BLaER1 treated with 17β-estradiol and CSF1 and Interleukin-3, amounts not matched to agents 10 nM and 100 nM (cell line): ENCODE data around the gene MBL2.

Source experiments
- H3K27ac ChIP-seq, 11 experiments: shearing (Covaris generic); formaldehyde crosslinking; 2 replicates each; pipeline ENCODE4 v1.8.1; 2022
- H3K27me3 ChIP-seq, 11 experiments: shearing (Covaris generic); formaldehyde crosslinking; 2 replicates each; pipeline ENCODE4 v1.8.1; 2022
- H3K36me3 ChIP-seq, 11 experiments: shearing (Covaris generic); formaldehyde crosslinking; 2 replicates each; pipeline ENCODE4 v1.8.1; 2022
- H3K4me1 ChIP-seq, 10 experiments: shearing (Covaris generic); formaldehyde crosslinking; 2 replicates each; pipeline ENCODE4 v1.8.1; 2022
- H3K4me2 ChIP-seq, 11 experiments: shearing (Covaris generic); formaldehyde crosslinking; 2 replicates each; pipeline ENCODE4 v1.8.1; 2022
- H3K4me3 ChIP-seq, 10 experiments: shearing (Covaris generic); formaldehyde crosslinking; 2 replicates each; pipeline ENCODE4 v1.8.1; 2022
- H3K9ac ChIP-seq, 11 experiments: shearing (Covaris generic); formaldehyde crosslinking; 2 replicates each; pipeline ENCODE4 v1.8.1; 2022
- H3K9me3 ChIP-seq, 11 experiments: shearing (Covaris generic); formaldehyde crosslinking; replicated peaks in 1 of 11; 2 replicates each; pipeline ENCODE4 v1.8.1; 2022
- H4K20me1 ChIP-seq, 11 experiments: shearing (Covaris generic); formaldehyde crosslinking; 2 replicates each; pipeline ENCODE4 v1.8.1; 2022
- Cebpa-rat ChIP-seq, 11 experiments: shearing (Covaris generic); IDR thresholded peaks; 2 replicates each; pipeline ENCODE4 v1.8.1; 2022

MBL2 gene

DNA sequence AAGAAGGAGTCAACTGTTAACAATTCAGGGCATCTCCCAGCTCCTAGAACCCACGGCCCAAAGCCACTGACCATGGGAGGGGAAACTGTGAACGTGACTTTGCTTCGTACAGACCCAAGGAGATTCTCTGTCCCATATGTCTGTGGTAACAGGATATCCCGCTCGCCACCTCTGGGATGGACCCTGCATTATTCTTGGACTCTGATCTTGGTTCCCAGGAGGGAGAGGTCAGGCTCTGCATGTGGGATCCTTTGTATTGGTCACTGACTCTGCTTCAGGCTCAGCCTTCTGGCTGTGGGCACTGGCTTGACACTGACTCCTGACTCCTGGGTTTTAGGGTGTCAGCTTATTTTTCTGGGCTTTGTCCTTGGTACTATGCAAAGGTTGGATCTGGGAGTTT lies 13.5 kb upstream of the MBL2 start:
- Histone ChIP-seq H3K4me2 (no peak overlapping the region), H3K9me3 (no peaks in the 10 kb centered on the region), H3K27me3 (no peaks in the 10 kb centered on the region), H3K4me1 (peaks cover 0 to 8% (median 2%) of the 10 kb centered on the region in 10 experiments; a peak in 5 of 20 replicates), H4K20me1 (no peaks in the 10 kb centered on the region), H3K4me3 (no peak overlapping the region), H3K27ac (no peak overlapping the region), H3K9ac (no peak overlapping the region), H3K36me3 (no peaks in the 10 kb centered on the region)
- TF ChIP-seq Cebpa-rat (IDR thresholded peaks at IDR 0.05), result no peak

DNA sequence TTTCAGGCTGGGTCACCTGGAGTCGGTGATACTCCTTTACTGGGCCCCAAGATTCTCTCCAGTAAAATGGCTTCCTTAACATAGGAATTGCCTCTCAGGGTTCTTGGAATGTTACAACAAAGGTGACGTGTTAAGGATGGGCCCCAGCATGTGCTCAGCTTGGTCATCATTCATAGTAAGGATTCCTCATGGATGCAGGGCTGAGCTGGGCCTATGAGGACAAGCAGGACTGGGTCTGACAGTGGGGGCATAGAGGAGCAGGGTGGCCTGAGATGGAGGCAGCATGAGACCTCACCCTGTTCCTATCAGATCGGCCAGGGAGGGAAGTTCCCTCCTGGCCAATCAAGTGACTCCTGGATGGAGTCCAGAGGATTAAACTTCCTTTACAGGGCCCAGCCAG lies 12.8 kb upstream of the MBL2 start:
- no peak overlapping the region for H3K9ac ChIP-seq
- TF ChIP-seq Cebpa-rat (IDR thresholded peaks at IDR 0.05), result no peak
- no peaks in the 10 kb centered on the region for H4K20me1 ChIP-seq
- no peak overlapping the region for H3K4me3 ChIP-seq
- H3K27ac ChIP-seq, result no peak overlapping the region
- peaks cover 0 to 8% (median 2%) of the 10 kb centered on the region in 10 experiments; a peak in 5 of 20 replicates for H3K4me1 ChIP-seq
- no peaks in the 10 kb centered on the region for H3K36me3 ChIP-seq
- no peak overlapping the region for H3K4me2 ChIP-seq
- no peaks in the 10 kb centered on the region for H3K27me3 ChIP-seq
- H3K9me3 ChIP-seq, result no peaks in the 10 kb centered on the region

DNA sequence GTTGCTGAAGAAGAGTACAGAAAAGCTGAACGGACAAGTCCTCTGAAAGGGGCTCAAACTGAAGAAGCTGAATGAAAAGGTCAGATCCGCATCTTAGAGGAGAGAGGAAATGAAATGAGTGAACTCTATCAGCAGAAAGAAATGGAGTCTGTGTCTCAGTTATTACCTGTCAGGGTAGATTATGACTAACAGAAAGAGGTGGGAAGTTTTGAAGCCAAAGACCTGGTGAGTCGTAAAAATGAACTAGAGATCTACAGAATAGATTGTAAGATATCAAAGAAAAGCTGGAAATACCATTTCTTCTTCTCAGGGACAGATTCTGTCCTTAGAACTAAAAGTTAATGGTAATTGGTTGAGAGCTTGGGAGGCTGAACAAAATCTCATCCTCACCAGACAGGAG lies 11.1 kb upstream of the MBL2 start:
- Histone ChIP-seq H3K9me3 (0 out of 22 replicates have a peak, but pooled peaks cover 0 to 2% (median 0%) of the 10 kb centered on the region in 11 experiments), H3K36me3 (no peaks in the 10 kb centered on the region), H4K20me1 (no peaks in the 10 kb centered on the region; a peak in 1 of 22 replicates), H3K4me3 (no peak overlapping the region), H3K4me1 (peaks cover 0 to 8% (median 2%) of the 10 kb centered on the region in 10 experiments; a peak in 5 of 20 replicates), H3K4me2 (no peak overlapping the region), H3K27ac (no peak overlapping the region), H3K27me3 (no peaks in the 10 kb centered on the region), H3K9ac (no peak overlapping the region)
- no peak for TF ChIP-seq Cebpa-rat (IDR thresholded peaks at IDR 0.05)

DNA sequence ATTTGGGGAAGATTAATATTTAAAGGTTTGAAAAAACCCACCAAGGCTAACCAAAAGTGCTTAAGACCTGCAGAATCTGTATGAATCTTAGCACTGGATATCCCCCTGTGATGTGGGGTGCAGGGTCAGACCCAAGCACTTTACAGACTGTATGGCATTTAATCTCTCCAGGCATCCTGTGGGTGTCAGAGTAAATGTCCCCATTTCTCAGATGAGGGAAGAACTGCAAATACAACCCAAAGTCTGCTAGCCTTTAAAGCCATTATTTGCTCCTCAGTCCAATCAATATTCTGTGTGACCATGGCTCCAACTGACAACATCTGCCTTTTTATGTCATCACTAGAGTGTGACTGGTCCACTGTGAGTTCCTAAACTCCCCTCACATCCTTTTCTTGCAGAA lies 10.0 kb upstream of the MBL2 start:
- Histone ChIP-seq H3K36me3 (no peaks in the 10 kb centered on the region), H4K20me1 (no peaks in the 10 kb centered on the region; a peak in 1 of 22 replicates), H3K27ac (no peak overlapping the region), H3K9ac (no peak overlapping the region), H3K4me2 (peak overlapping the region in 2 of 11 experiments; percentile 5 to 9; a peak in 2 of 22 replicates), H3K27me3 (no peaks in the 10 kb centered on the region), H3K9me3 (peaks cover 0 to 7% (median 0%) of the 10 kb centered on the region in 11 experiments; a peak in 1 of 22 replicates), H3K4me1 (peaks cover 0 to 8% (median 2%) of the 10 kb centered on the region in 10 experiments; a peak in 5 of 20 replicates), H3K4me3 (no peak overlapping the region)
- no peak for TF ChIP-seq Cebpa-rat (IDR thresholded peaks at IDR 0.05)

DNA sequence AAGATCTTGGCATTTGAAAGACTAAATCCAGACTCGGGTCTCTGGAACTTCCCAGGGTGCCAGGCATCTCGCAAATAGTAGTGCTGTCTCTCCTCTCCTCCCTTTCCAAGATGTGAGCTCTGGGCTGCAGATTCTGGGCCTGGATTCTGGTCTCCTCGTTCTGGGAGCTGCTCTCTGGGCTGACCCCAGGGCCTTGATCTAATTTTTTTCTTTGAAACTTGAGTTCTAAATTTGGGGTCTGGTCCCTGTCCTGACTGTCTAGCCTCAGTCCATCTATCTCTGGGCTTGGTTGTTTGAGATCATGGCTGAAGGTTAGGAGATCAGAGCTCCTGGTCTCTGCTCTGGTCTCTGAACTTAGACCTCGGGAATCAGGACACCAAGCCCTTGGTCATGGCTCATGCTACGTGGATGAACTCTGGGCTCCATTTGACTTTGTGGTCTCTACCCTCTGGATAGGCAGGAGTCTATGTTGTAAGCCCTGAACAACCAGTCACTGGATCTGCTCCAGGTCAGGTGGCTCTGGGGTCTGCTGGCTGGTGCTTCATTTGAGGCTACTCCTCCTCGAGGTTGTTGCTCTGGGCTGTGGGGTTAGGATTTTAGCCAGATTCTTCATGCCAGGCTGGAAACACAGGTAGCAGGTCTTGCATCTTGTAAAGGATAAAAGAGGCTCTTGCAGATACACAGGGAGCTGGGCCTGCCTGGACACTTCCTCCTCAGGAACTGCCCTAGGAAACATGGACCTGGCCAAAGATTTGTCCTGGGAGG lies 8.0 kb upstream of the MBL2 start:
- 0 out of 22 replicates have a peak overlapping the region, but pooled peaks of 1 of the 11 experiments have one; percentile 9 for H3K9ac ChIP-seq
- no peaks in the 10 kb centered on the region; a peak in 1 of 22 replicates for H4K20me1 ChIP-seq
- H3K9me3 ChIP-seq, result peaks cover 0 to 13% (median 0%) of the 10 kb centered on the region in 11 experiments; a peak in 1 of 22 replicates
- H3K4me1 ChIP-seq, result peaks cover 0 to 8% (median 2%) of the 10 kb centered on the region in 10 experiments; a peak in 5 of 20 replicates
- H3K36me3 ChIP-seq, result no peaks in the 10 kb centered on the region
- H3K27ac ChIP-seq, result no peak overlapping the region
- TF ChIP-seq Cebpa-rat (IDR thresholded peaks at IDR 0.05), result no peak
- H3K4me3 ChIP-seq, result no peak overlapping the region
- no peaks in the 10 kb centered on the region for H3K27me3 ChIP-seq
- no peak overlapping the region for H3K4me2 ChIP-seq

DNA sequence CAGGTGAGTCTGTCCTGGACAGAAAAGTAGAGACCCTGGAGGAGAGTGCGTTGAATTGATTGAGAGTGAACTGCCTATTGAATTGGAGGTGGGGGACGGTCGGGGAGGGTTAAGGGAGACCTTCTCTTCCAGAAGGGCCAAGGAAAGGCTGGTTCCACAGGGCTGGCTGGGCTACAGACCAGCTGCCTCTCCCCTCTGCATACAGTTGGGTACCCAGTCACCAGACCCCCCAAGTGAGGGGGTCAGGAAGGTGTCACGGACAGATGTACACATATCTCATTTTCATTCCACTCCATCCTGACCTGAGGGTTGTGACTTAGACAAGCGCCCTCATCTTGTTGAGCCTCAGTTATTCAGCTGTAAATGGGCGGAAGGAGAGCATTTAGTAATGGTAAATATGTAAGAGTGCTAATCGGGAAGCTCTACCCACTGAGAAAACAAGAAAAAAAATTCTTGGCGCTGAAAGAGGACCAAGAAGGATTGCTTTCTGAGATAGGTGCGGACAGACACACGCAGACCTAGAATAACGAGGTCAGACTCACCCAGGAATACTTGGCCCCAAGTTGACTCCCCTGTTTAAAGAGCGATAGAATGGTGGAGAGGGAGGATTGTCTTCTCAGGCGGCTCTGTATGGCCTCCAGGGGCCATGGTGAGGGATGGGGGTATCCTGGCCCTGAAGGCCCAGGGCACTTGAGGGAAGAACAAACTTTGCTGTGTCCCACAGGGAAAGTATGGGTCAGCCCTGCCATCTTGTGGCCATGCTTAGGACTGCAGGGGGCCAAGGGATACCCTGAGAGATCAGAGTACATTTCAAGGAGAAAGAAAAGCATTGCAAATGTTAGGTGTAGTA lies 7.2 kb upstream of the MBL2 start:
- Histone ChIP-seq H3K9ac (0 out of 22 replicates have a peak overlapping the region, but pooled peaks of 1 of the 11 experiments have one; percentile 12), H3K36me3 (no peaks in the 10 kb centered on the region), H3K4me3 (no peak overlapping the region), H4K20me1 (no peaks in the 10 kb centered on the region; a peak in 1 of 22 replicates), H3K27ac (0 out of 22 replicates have a peak overlapping the region, but pooled peaks of 1 of the 11 experiments have one; percentile 1), H3K9me3 (peaks cover 0 to 13% (median 0%) of the 10 kb centered on the region in 11 experiments; a peak in 1 of 22 replicates), H3K4me2 (no peak overlapping the region), H3K27me3 (no peaks in the 10 kb centered on the region), H3K4me1 (peaks cover 0 to 8% (median 2%) of the 10 kb centered on the region in 10 experiments; a peak in 5 of 20 replicates)
- no peak for TF ChIP-seq Cebpa-rat (IDR thresholded peaks at IDR 0.05)

DNA sequence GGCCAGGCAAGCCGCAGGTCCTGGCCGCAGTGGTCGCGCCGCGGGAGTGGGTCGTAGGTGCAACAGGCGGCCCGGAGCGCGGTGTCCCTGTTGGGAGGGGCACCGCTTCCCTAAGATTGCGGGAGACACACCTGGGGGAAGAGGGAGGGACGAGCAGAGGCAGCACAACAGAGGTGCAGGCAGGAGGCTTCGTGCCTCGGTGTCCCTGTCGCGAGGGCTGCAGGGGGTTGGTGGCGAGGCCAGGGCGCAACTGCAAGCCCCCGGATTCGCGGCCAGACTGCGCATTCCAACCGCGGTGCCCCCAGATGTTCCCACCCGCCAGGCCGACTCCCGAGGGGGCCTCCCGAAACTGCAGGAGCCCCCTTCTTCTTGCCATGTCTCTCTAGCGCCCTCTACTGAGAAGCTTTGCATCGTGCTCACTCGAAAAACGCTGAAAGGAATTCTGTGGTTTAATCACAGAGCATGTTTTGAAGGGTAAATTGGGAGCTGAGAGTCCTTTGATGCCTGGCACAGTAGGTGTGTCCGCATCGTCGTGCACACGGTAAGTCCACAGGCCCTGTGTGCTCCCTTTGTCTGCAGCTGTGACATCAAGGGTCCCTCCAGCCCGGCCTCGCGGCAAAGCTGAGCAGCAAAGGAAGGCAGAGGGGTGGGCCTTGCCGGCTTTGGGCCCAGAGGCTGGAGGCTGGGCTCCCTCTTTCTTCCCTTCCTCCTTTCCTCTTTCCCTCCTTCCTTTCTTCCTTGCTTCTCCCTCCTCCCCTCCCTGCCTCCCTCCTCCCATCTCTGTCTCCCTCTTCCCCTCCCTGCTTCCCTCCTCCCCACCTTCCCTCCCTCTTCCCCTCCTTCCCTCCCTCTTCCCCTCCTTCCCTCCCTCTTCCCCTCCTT lies 6.2 kb upstream of the MBL2 start:
- Histone ChIP-seq H4K20me1 (no peaks in the 10 kb centered on the region; a peak in 1 of 22 replicates), H3K36me3 (no peaks in the 10 kb centered on the region), H3K4me3 (no peak overlapping the region), H3K4me2 (no peak overlapping the region), H3K9ac (no peak overlapping the region), H3K27me3 (no peaks in the 10 kb centered on the region), H3K4me1 (peaks cover 0 to 8% (median 2%) of the 10 kb centered on the region in 10 experiments; a peak in 5 of 20 replicates), H3K27ac (no peak overlapping the region), H3K9me3 (peaks cover 0 to 13% (median 0%) of the 10 kb centered on the region in 11 experiments; a peak in 1 of 22 replicates)
- TF ChIP-seq Cebpa-rat (IDR thresholded peaks at IDR 0.05), result no peak

DNA sequence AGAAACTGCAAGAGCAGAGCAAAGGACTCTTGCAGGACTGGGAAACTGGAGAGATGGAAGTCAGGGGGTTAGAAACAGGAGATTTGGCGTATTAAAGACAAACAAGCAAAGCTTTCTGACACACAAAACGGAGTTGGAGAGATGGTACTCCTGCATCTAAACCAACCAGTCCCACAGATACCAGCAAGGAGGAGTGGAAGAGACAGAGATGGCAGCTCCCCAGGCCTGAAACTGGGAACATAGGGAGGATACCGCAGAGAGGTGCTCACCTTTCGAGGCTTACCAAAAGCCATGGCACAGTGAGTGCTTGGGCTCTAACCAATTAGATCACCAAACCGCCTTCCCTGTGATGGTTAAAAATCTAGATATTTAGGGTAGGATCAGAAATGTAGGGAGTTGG lies 4.8 kb upstream of the MBL2 start:
- Histone ChIP-seq H3K9me3 (peaks cover 0 to 13% (median 0%) of the 10 kb centered on the region in 11 experiments; a peak in 1 of 22 replicates), H3K9ac (no peak overlapping the region), H3K27ac (no peak overlapping the region), H4K20me1 (no peaks in the 10 kb centered on the region; a peak in 1 of 22 replicates), H3K27me3 (no peaks in the 10 kb centered on the region), H3K4me3 (no peak overlapping the region), H3K4me2 (no peak overlapping the region), H3K4me1 (peaks cover 0 to 7% (median 4%) of the 10 kb centered on the region in 10 experiments; a peak in 10 of 20 replicates), H3K36me3 (no peaks in the 10 kb centered on the region)
- TF ChIP-seq Cebpa-rat (IDR thresholded peaks at IDR 0.05), result no peak
